NCI-H1436 treated with DMSO at 0.1 percent for 48 hours (cell line): ENCODE data around the gene LIN9.
"Not testable (repeated sequence)": the region's sequence is repeated elsewhere in the genome, so short reads cannot be mapped to it uniquely, and the experiment has no call there.

ENCODE experiments used
- DNase-seq: peaks from one replicate; lab custom pipeline; 2025; lab: John Stamatoyannopoulos, UW

LIN9 gene

GRCh38 chr1:226211181-226211821, 97.7 kb downstream of the LIN9 start:
- no peak for DNase-seq

DNA sequence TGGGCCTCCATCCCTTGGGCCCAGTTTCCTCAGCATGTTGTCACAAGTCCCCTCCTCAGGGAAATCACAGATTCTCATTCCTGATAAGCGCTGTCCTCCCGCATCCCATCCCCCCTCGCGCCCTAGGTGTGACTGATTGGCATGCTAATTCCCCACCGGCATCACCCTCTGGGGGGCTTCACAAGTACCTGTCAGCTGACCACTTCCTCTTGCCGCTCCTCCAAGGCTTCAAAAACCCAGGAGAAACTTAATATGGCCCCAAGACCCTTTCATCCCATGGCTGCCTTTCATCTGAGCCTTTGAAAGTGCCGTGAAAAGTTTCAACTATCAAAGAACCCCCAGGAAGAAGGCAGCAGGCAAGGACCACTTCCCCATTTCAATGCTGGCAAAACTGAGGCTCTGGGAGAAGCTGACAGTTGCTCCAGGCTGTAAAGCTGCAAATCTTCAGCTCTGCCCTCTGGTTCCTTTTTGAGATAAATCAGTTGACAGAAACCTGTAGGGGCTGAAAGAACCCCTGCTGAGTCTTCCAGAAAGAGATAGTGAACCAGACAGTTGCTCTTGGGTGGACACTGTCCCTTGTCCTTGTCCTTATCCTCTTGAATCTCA, 98.3 kb downstream of the LIN9 start:
- DNase-seq: no peak

GRCh38 chr1:226209307-226210059, 99.5 kb downstream of the LIN9 start:
- no peak for DNase-seq

GRCh38 chr1:226207048-226207447, 101.9 kb downstream of the LIN9 start:
- DNase-seq: no peak

GRCh38 chr1:226204198-226204597, 104.8 kb downstream of the LIN9 start:
- DNase-seq: no peak

DNA sequence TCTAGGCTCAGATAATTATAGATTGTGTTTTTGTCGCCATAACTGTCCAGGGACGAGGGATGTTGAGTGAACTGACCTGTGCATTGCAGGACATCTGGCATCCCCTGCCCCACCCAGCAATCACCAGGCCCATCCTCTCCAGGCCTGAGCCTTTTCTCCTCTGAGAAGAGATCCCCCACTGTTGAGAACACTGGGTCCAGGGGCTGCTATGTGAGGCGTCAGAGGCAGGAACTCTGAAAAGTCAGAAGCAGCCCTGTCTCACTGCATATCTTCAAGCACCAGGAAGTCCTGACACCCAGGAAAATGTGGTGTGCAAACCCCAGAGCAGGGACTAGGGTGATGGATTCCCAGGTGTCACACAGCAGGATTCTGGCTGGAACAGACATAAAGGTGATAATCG, 105.3 kb downstream of the LIN9 start:
- DNase-seq: no peak

DNA sequence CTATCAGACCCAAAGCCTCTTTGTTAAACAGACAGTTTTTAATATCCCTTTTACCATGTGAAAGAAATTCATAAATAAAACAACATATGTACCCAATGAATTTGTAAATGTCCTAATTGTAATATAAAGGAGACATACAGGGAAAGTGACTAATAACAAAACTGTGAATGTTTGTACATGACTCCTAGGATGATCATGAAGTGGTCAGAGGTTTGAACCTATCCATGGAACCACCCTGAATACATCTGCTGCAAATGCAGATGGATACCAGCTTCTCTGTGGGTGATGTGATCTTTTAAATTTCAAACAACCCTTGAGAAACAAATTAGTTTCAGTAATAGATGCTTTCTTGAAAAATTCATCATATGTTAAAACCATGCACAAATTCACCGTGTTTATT, 105.7 kb downstream of the LIN9 start:
- DNase-seq: no peak

GRCh38 chr1:226202666-226203065, 106.3 kb downstream of the LIN9 start:
- not testable (repeated sequence) for DNase-seq

DNA sequence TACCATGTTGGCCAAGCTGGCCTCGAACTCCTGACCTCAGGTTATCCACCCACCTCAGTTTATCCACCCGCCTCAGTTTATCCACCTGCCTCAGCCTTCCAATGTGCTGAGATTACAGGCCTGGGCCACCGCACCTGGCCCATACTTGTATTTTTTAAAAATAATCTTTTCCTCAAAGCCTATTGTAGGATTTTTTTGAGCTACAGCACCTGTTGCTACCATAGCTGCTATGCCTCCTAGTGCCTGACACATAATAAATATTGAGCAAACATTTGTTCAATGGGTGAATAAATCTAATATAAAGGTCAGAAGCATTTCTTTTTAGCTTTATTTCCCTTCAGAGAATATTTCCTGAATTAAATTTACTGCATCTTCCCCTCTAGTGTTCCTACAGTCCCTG, 106.7 kb downstream of the LIN9 start:
- DNase-seq: no peak

DNA sequence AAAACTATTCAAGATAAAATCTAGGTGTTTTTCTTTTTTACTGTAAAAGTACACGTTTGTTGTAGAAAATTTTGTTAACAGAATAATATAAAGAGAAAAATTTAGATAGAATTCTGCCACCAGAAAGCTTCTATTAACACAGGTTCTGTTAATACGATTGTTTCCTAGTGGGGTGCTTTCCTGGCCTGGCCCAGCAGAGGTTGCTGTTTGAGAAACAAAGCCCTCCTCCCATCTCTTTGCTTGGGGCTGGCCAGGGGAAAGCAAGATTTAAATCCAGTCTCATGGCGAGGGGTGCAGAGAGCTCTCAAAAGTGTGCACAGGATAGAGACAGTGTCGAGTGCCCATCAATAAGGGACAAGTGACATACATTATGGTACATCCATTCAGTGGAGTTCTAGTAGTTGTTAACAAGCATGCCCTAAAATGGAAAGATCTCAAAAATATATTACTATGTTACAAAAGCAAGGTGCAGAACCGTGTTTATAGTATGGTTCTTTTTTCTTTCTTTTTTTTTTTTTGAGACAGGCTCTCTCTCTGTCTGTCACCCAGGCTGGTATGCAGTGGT, 107.9 kb downstream of the LIN9 start:
- DNase-seq: no peak

DNA sequence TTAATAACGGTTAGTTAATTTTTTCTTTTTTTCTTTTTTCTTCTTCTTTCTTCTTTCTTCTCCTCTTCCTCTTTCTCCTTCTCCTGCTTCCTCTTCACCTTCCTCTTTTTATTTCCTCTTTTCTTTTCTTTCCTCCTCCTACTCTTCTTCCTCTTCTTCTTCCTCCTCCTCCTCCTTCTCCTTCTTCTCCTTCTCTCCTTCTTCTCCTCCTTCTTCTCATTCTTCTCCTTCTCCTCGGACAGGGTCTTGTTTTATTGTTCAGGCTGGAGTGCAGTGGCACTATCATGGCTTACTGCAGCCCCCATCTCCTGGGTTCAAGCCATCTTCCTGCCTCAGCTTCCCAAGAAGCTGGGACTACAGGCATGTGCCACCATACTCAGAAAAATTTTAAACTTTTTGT, 109.0 kb downstream of the LIN9 start:
- no peak for DNase-seq

DNA sequence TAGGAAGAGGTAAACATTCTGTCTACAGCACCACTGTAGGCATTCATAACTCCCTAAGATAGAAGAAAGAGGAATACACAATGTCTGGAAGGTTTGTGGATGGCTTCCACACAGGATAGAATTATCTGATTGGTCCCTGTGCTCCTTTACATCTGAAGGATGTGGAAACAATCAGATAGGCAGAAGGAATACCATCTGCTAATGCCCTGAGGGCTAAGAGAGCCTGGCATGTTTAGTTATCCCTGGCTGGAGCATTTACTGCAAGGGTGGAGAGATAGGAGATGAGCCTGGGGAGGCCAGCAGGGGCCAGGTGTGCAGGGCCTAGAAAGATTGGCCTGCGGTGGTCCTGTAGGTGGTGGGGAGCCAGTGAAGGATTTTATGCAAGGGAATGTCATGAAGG, 113.8 kb downstream of the LIN9 start:
- DNase-seq: no peak

GRCh38 chr1:226187380-226187779, 121.6 kb downstream of the LIN9 start:
- DNase-seq: no peak

DNA sequence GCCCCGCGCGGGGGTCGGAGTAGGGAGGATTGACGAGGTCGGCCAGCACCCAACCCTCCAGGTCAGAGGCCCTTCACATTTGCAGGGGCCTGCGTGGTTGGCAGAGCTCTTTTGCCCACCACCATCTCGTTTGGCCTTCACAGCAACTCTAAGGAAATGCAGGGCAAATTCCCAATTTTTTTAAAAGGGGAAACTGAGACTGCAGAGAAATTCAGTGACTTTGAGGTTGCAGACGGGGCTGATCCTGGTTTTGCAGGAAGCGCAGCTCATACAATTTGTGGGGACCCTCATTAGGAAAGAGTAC, 122.0 kb downstream of the LIN9 start:
- DNase-seq: no peak

GRCh38 chr1:226186124-226187018, 122.6 kb downstream of the LIN9 start, which contains the start of gene ACBD3:
Gene ACBD3 (minus strand): TSS chr1:226186741. CDS start chr1:226186675, 66 bp downstream.
- DNase-seq: peak; percentile 46

- DNase-seq: no peak
Measured at GRCh38 chr1:226185141-226186036, 123.6 kb downstream of the LIN9 start.

- DNase-seq: no peak
Measured at GRCh38 chr1:226181996-226182714, 126.8 kb downstream of the LIN9 start.
